Head of caudate nucleus (tissue), 42 donors: ENCODE results near the gene HOXC10.

Experiments used
- DNase-seq, 42 donors: peaks; one replicate each; pipeline versions ENCODE4 v3.0.0 to v3.0.0-alpha.2; 2020 to 2021; ENCODE audit warnings: mixed read lengths in 7 of 42
- intact Hi-C: fragments of 100-400 bp; cut with DNase I; formaldehyde crosslinking; loops from one replicate; pipeline ENCODE4 v1.15.0; 2022

The HOXC10 gene

DNA sequence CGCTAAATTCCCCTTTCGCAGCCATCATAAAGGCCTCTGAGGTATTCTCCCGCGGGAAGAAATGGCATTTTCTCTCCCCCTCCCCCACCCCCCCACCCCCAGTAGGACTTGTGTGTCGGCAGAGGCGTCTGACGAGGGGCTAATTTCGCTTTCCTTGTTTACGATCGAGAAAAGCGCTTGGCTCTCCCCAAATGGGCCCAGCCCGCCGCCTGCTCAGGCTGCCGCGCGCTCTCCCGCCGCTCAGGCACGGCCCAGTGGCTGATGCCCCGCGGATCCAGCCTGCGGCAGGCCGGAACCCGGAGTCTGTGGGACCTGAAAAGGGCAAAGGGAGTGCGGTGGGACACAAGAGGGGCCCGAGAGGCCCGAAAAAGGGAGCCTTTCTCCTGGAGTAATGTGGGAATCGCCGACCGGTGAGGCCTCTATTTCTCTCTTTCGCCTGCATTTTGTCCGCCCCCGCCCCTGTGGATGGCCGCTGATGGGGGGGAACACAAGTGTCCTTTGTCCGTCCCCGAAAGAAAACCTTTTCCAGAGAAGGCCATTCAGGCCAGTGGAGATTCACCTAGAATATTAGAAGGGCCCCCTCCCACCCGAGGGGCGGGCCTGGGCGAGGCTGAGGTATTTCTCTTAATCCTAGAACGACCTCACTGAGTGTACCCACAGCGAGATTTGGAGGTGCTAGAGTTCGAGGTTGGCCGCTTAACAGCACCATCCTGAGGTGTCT lies 34.3 kb downstream of the HOXC10 start:
- intact Hi-C loops, result no loop called here
- no peak for DNase-seq

- DNase-seq, result no peak
- intact Hi-C loops, result no loop called here
These were observed 35.1 kb downstream of the HOXC10 start for GRCh38 chr12:54019924-54020590.

DNA sequence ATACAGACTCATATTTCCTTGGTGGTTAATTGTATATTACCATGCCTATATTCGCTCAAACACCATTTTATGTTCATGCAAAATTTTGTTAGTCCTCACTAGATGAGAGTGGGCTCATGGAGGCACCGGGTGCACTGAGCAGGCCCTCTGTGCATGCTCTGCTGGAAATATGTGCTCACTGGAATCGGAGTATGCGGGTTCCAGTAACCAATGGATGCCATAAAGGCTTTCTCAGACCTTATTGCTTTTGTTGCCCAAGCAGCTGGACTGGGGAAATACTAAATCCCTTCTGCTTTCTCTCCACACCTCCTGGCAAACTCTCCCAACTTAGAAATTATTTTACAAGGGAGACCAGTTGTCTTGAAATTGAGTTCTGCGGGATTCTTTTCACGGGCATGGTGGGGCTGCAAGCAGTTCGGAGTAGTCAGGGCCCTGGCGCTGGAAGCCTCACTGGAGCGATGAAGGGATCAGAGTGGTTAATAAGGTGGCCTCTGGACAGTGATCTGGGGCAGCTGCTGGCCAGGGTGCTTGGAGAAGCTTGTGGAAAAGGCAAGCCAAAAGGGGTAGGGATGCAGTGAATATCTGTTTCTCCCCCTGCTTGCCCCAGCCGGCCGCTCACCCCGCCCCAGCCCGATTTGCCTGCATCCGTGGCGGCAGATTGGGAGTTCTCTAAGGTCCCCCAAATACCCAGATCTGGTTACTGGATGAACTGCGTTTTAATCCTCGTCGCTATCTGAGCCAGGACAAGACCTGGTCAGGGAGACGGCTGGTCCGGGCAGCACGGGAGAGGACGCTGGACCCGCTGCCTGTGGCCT lies 35.9 kb downstream of the HOXC10 start:
- DNase-seq, result no peak
- intact Hi-C loops, result no loop called here

- intact Hi-C loops, result no loop called here
- DNase-seq, result no peak
These were observed 36.6 kb downstream of the HOXC10 start for GRCh38 chr12:54021432-54022013.

DNA sequence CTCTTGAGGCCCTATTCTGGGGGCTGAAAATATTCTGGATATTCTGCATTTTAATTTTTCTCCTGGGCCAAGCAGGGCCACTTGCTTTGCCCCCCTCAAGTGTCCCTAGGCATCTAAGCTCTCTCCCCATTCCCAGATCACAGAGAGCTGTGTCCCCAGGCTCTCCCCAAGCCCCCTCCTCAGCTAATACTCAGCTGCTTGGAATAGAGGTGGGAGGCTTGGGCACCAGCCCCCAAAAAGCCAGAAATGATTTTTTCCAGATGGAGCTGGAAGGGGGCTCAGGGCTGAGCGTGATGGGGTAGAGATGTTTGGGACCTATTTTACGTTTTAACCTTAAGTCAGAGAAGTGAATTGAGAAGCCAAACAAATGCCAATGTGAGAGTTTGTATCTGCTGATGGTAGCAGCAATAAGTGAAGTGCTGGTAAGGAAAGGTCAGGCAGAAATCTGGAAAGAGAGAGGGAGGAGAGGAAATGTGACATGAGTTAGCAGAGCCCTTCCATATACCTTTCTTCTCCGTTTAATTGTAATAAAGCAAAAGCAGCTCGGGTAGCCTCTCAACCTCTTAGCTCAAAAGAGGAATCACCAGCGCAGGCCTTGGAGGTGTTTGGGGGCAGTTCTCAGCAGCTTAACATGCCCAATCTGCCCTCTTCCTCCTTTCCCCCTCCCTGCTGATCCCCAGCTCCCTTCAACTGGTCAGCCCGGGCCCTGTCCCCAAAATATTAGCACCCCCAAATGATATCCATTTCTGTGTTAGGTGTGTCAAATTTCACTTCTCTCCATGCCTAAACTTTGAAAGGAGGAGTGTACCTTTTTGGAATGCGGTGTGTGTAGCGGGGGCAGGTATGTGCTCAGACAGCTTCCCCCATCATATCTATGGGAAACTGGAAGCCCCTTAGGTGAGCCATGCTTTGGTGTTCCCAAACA lies 38.3 kb downstream of the HOXC10 start:
- no peak for DNase-seq
- intact Hi-C loops, result no loop called here

DNA sequence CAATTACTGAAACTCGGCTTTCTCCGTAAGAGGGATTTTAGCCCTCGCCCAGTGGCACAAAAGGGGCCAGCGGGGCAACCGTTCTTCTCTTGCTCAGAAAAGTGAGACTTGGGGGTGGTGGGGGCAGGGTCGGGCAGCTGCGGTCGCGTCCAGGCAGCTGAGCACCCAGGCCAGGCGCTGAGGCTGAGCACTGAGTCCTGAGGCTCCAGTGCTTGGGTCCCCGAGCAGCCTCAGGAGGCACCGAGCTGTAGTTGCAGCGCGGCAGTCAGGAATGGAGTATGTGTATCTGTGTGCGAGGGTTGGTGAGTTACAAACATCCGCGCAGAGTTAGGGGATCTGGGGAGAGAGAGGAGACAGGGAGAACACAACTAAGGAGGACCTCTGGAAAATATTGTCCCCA lies 39.2 kb downstream of the HOXC10 start:
- intact Hi-C loops, result no loop called here
- no peak for DNase-seq

GRCh38 chr12:54024581-54025305 lies 39.8 kb downstream of the HOXC10 start:
- intact Hi-C loops, result no loop called here
- no peak for DNase-seq

- intact Hi-C loops, result no loop called here
- no peak for DNase-seq
These were observed 40.8 kb downstream of the HOXC10 start for GRCh38 chr12:54025499-54026405.

DNA sequence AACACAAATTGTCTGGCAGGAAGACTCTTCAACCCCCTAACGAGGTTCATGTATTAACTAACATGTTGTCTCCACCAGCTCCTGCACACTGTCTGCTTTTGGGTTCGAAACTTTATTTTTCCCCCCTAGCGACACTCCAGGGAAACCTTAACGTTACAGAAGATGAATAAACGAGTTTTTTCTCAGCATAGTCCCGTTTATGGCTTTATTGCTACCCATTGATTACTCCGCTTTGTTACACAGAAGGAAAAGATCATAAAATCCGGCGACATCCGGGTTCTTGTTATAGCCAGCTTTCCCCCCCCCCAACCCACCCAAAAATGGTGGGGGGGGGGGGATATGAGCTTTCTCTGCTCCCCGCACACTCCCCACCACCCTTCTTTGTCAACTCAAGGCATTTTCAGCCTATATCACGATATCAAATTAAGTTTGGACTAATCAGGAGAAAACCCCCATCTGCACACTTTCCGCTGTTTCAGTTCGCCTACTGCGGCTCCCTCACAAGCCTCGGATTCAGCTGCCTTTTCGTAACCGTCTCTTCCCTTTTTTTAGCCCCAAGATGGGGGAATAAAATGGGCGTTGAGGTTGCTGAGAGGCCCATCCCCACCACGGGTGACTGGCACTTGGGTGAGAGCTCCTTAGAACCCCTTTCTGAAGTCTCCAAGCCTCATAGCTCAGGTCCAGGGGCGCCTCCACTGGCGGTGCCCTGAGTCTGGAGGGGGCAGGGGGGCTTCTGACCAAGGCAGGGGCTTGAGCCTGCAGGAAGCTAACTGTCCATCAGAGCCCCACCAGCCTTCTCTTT lies 41.9 kb downstream of the HOXC10 start:
- no peak for DNase-seq
- intact Hi-C loops, result no loop called here

- no peak for DNase-seq
- intact Hi-C loops, result no loop called here
These were observed 42.5 kb downstream of the HOXC10 start for GRCh38 chr12:54027442-54027786.

- no peak for DNase-seq
- intact Hi-C loops, result no loop called here
These were observed 43.6 kb downstream of the HOXC10 start, which contains the start of gene HOXC6 for GRCh38 chr12:54028314-54029201. TSS of gene HOXC6 (plus strand) at chr12:54028440. CDS start at chr12:54028522, 82 bp downstream.

- DNase-seq, result no peak
- intact Hi-C loops, result no loop called here
These were observed 44.8 kb downstream of the HOXC10 start for GRCh38 chr12:54029529-54030441.

- intact Hi-C loops, result no loop called here
- no peak for DNase-seq
These were observed 45.5 kb downstream of the HOXC10 start for GRCh38 chr12:54030442-54030801.

DNA sequence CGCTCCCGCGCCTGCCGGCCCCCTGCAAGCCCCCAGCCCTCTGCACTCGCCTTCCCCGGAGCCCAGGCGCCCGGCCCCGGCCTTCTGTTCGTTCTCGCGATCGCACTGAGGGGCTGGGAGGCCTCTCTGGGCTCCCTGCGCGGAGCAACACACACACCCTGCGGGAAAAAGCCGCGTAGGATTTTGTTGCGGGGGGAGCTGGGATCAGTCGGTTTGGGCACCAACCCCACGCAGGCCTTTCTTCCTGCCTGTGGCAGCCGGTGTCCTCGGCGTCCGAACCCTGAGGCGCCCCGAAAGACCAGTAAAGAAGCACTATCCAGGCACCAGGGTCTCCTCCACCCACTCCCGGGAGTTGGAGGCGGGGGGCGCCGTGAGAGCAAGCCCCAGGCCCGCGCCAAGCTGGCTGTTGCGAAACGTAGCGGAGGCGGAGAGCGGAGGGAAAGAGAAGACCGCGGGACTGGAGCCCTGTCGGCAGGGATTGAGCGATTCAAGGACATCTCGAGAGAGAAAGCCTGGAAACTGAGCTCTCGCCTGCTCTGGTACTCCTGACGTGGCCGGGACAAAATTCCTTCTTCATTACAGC lies 46.0 kb downstream of the HOXC10 start:
- intact Hi-C loops, result no loop called here
- no peak for DNase-seq
